ENCODE data around the gene OR13A1.
"Not testable (repeated sequence)": the region's sequence is repeated elsewhere in the genome, so short reads cannot be mapped to it uniquely, and the experiment has no call there.

The OR13A1 gene

DNA sequence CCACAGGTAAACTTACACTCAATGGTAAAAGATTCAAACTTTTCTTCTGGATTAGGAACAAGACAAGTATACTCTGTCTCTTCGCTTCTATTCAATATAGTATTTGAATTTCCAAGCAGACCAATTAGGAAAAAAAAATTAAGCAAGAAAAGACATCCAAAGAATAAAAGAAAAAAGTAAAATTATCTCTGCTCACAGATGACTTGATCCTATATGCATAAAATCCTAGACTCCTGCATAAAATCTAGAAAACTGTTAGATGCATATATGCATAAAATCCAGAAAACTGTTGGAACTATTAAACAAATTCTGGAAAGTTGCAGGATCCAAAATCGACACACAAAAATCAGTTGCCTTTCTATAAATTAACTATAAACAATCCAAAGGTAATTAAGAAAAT is at the start of gene OR13A1:
OR13A1 (minus strand) TSS at position 101 of the 400 bp plus-strand sequence. CDS start 11,186 bp downstream, outside the sequence.
- no peak within 1 kb of the TSS for H3K4me3 ChIP-seq (ENCODE audit: low read length)
- TF ChIP-seq ZNF274 (IDR thresholded peaks at IDR 0.05; ENCODE audit: low read depth, low read length): no peak

GRCh38 chr10:45361983-45362799 is 46.8 kb upstream of the OR13A1 start:
- peak overlapping the region; percentile 7; the same call in 1 of the 2 replicates for H3K4me3 ChIP-seq (ENCODE audit: low read length)

GRCh38 chr10:45358961-45359360 is 43.6 kb upstream of the OR13A1 start:
- H3K4me3 ChIP-seq (ENCODE audit: low read length): not testable (repeated sequence)

DNA sequence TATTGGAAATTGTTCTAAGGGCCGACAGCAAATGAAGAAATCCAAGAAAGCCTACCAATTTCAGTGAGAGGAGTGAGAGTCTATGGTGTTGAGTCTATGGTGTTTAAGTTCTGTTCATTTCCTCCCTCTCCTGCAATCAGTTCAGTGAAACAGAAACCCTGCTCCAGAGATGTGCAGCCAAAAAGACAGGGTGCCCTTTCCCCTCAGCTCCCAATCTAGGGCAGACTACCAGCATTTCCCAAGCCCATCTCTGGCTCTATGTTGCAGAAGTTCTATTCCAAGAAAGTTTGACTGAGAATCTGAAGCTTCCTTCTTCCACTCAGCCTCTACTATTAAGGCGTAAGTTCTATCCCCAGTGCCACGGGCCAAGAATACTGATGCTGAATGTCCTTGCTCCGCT is 40.1 kb upstream of the OR13A1 start:
- H3K4me3 ChIP-seq (ENCODE audit: low read length): no peak overlapping the region
- TF ChIP-seq ZNF274 (IDR thresholded peaks at IDR 0.05; ENCODE audit: low read depth, low read length): no peak

GRCh38 chr10:45354261-45354660 is 38.9 kb upstream of the OR13A1 start:
- no peak overlapping the region for H3K4me3 ChIP-seq (ENCODE audit: low read length)
- no peak for TF ChIP-seq ZNF274 (IDR thresholded peaks at IDR 0.05; ENCODE audit: low read depth, low read length)

- no peak for TF ChIP-seq ZNF274 (IDR thresholded peaks at IDR 0.05; ENCODE audit: low read depth, low read length)
- no peak overlapping the region for H3K4me3 ChIP-seq (ENCODE audit: low read length)
Measured at GRCh38 chr10:45353186-45353585, 37.8 kb upstream of the OR13A1 start.

GRCh38 chr10:45348196-45348765 is 32.9 kb upstream of the OR13A1 start:
- not testable (repeated sequence) for H3K4me3 ChIP-seq (ENCODE audit: low read length)

- H3K4me3 ChIP-seq (ENCODE audit: low read length): not testable (repeated sequence)
Measured at GRCh38 chr10:45347464-45347863, 32.1 kb upstream of the OR13A1 start.

DNA sequence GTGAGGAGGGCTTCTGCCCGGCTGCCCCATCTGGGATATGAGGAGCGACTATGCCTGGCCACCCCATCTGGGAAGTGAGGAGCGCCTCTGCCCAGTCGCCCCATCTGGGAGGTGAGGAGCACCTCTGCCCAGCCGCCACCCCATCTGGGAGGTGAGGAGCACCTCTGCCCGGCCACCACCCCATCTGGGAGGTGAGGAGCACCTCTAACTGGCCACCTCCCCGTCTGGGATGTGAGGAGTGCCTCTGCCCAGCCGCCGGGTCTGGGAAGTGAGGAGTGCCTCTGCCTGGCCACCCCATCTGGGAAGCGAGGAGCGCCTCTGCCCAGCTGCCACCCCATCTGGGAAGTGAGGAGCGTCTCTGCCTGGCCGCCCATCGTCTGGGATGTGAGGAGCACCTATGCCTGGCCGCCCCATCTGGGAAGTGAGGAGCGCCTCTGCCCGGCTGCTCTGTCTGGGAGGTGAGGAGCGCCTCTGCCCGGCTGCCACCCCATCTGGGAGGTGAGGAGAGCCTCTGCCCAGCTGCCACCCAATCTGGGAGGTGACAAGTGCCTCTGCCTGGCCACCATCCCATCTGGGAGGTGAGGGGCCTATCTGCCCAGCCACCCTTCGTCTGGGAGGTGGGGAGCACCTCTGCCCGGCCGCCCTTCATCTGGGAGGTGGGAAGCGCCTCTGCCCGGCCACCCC is 31.4 kb upstream of the OR13A1 start:
- H3K4me3 ChIP-seq (ENCODE audit: low read length): not testable (repeated sequence)

DNA sequence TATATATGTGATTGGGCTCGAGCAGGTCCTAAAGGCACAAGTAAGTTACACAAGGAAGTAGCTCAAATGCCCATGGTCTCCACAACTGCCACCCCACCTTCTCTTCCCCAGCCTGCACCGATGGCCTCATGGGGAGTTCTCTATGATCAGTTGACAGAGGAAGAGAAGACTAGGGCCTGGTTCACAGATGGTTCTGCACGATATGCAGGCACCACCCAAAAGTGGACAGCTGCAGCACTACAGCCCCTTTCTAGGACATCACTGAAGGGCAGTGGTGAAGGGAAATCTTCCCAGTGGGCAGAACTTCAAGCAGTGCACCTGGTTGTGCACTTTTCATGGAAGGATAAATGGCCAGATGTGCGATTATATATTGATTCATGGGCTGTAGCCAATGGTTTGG is 25.0 kb upstream of the OR13A1 start:
- not testable (repeated sequence) for H3K4me3 ChIP-seq (ENCODE audit: low read length)

DNA sequence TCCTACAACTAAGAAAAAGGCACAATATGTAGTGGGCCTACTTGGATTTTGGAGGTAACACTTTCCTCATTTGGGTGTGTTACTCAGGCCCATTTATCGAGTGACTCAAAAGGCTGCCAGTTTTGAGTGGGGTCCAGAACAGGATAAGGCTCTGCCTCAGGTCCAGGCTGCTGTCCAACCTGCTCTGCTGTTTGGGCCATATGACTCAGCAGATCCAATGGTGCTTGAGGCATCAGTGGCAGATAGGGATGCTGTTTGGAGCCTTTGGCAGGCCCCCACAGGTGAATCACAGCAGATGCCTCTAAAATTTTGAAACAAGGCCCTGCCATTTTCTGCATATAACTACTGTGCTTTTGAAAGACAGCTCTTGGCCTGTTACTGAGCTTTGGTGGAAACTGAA is 24.5 kb upstream of the OR13A1 start:
- no peak overlapping the region for H3K4me3 ChIP-seq (ENCODE audit: low read length)
- no peak for TF ChIP-seq ZNF274 (IDR thresholded peaks at IDR 0.05; ENCODE audit: low read depth, low read length)

DNA sequence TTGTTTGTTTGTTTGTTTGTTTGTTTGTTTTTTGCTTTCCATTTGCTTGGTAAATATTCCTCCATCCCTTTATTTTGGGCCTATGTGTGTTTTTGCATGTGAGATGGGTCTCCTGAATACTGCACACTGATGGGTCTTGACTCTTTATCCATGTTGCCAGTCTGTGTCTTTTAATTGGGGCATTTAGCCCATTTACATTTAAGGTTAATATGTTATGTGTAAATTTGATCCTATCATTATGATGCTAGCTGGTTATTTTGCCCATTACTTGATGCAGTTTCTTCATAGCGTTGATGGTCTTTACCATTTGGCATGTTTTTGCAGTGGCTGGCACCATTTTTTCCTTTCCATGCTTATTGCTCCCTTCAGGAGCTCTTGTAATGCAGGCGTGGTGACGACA is 16.4 kb upstream of the OR13A1 start:
- not testable (repeated sequence) for H3K4me3 ChIP-seq (ENCODE audit: low read length)

- H3K4me3 ChIP-seq (ENCODE audit: low read length): not testable (repeated sequence)
Measured at GRCh38 chr10:45326864-45327263, 11.5 kb upstream of the OR13A1 start.

DNA sequence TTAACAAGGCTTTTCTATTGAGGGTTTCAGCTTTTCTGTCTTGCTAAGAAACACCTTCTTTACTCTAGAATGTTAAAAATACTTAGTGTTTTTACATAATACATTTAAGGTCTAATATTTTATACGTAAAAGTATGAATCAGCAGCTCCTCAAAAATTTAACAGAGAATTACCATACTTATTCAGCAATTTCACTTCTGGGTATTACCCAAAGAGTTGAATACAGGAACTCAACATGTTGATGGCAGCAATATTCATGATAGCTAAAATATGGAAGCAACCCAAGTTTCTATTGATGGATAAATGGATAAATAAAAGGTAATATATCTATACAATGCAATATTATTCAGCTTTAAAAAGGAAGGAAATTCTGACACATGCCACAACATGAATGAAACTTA is 9.7 kb upstream of the OR13A1 start:
- TF ChIP-seq ZNF274 (IDR thresholded peaks at IDR 0.05; ENCODE audit: low read depth, low read length): no peak
- no peak overlapping the region for H3K4me3 ChIP-seq (ENCODE audit: low read length)

DNA sequence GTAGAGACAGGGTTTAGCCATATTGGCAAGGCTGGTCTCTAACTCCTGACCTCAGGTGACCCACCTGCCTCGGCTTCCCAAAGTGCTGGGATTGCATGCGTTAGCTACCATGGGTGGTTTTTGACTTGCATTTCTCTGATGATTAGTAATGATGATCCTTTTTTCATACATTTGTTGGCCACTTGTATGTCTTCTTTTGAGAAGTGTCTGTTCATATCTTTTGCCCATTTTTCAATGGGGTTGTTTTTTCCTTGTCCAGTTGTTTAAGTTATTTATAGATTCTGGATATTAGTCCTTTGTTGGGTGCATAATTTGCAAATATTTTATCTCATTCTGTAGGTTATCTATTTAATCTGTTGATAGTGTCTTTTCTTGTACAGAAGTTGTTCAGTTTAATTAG is 4.3 kb upstream of the OR13A1 start:
- no peak for TF ChIP-seq ZNF274 (IDR thresholded peaks at IDR 0.05; ENCODE audit: low read depth, low read length)
- H3K4me3 ChIP-seq (ENCODE audit: low read length): no peak overlapping the region

Data from GM08714 (cell line).